ENCODE results near the gene ZNF672. TPM values are rescaled to one million over a fixed set of nuclear protein-coding genes. Genes with fewer than 3 reads are reported as not detected.
A peak's percentile ranks its signal among the peaks of the same experiment; 100 is the strongest.

Gene ZNF672
- total RNA-seq, 1 donor from 2014 or later: 20.6 TPM

DNA sequence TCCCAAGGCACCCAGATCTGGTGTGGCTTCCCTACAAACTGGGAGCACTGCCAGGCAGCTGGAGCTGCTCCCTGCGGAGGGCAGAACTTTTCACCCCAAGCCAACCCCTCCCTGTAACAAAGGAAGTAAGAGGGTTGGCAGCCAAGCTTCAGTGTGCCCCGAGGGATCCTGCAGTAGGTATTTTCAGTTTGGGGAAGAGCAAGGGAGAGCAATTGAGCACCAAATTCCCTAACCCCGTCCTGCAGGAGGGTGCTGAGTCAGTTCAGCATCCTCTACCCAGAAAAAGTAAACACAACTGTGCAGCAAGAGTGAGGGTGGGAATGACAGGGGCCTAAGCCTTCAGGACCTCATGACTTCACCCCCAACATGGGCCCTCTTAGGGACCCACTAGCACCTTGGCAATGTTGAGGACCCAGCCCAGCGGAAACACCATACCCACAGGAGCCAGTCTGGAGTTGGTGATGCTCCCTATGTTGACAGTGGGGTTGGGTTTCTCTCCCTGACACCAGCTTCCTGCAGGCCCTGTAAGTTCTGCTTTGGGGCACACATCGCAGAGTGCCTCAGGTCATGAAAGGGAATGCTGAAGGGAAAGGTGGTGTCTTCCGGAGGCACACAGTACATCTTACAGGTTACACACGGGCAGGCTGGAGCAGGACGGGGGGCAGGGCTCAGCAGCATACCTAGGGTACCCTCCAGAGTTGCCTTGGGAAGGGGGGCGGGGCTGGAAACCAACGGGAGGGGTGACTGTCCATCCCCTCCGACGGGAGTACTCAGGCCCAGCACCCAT, 27.1 kb upstream of the ZNF672 start:
- Mint-ChIP-seq H3K36me3 (ENCODE audit: low read depth, unreplicated experiment) (peaks cover 38% of the 10 kb centered on the region), H3K4me1 (ENCODE audit: low read depth, unreplicated experiment) (no peaks in the 10 kb centered on the region), H3K4me3 (ENCODE audit: unreplicated experiment) (no peak overlapping the region), H3K27me3 (ENCODE audit: low read depth, unreplicated experiment) (peaks cover 3% of the 10 kb centered on the region), H3K9me3 (ENCODE audit: unreplicated experiment) (peaks cover 2% of the 10 kb centered on the region), H3K27ac (ENCODE audit: unreplicated experiment) (peak overlapping the region; percentile 44)
- no peak overlapping the region for H3K27ac ChIP-seq (ENCODE audit: low read depth, low read length)
- H3K4me1 ChIP-seq (ENCODE audit: insufficient read depth, low read length): peaks cover 3% of the 10 kb centered on the region
- DNase-seq (ENCODE audit: low read depth): no peak
- H3K36me3 ChIP-seq (ENCODE audit: insufficient read depth, low read length): peaks cover 31% of the 10 kb centered on the region
- TF ChIP-seq EZH2 (IDR thresholded peaks at IDR 0.05; ENCODE audit: insufficient read depth, low read length) (no peak), CTCF (IDR thresholded peaks at IDR 0.05; ENCODE audit: insufficient read depth, low read depth, low read length) (no peak)
- no peaks in the 10 kb centered on the region for H3K9me3 ChIP-seq (ENCODE audit: insufficient read depth, low read depth, low read length)
- H3K27me3 ChIP-seq (ENCODE audit: insufficient read depth, low read length): no peaks in the 10 kb centered on the region
- no peak overlapping the region for H3K4me3 ChIP-seq (ENCODE audit: insufficient read depth, low read depth, low read length)
- FAIRE-seq: no peak
- no peak overlapping the region for H2AFZ ChIP-seq (ENCODE audit: low read depth, low read length)
- H4K20me1 ChIP-seq (ENCODE audit: insufficient read depth, low read length): peaks cover 46% of the 10 kb centered on the region
- H3K79me2 ChIP-seq (ENCODE audit: insufficient read depth, low read length): peaks cover 6% of the 10 kb centered on the region
- H3K4me2 ChIP-seq (ENCODE audit: low read length): no peak overlapping the region
- H3K9ac ChIP-seq (ENCODE audit: low read length): no peak overlapping the region

DNA sequence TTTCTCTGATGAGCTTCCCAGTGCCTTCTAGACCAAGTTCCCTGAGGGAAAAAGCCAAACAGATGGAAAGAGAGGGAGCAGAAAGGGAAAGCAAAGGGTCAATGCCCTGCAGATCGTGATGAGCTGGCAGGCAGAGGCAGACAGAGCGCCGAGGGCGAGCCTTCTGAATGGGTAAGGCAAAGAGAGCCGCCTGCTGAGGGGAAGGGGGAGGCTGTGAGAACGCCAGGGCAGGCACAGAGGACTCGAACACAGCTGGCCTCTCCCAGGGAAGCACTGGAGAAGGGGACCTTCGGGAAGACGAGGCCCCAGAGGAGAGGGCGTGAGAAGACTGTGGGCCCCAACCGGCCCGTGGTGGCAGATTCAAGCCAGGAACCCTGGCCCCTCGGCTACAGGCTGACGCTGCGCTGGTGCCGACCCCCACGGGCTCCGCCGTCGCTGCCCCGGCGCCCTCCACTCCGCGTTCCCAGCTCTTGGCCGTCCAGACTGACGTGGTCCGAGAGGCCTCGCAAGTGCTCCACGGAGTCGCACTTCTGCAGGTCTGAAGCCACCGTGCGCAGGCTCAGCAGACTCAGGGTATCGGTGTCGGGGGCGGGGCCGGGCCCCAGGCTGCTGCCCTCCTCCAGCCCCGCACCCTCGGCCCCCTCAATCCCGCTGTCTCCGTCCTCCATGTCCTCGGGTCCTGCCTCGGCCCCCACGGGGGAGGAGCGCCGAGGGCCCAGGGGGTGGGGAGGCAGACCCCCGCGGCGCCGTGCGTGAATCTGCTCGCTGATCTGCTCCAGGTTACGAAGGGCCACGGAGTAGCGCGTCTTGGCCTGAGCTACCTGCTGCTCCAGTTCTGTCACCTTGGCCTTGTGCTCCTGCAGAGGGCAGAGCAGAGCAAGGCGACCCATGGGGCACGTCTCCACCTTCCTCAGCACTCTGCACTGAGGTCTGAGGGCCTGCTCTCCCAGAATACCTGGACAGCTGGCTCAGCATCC, 26.2 kb upstream of the ZNF672 start:
- peaks cover 11% of the 10 kb centered on the region for H3K79me2 ChIP-seq (ENCODE audit: insufficient read depth, low read length)
- H3K36me3 Mint-ChIP-seq (ENCODE audit: low read depth, unreplicated experiment): peaks cover 40% of the 10 kb centered on the region
- H2AFZ ChIP-seq (ENCODE audit: low read depth, low read length): no peak overlapping the region
- peaks cover 3% of the 10 kb centered on the region for H3K4me1 ChIP-seq (ENCODE audit: insufficient read depth, low read length)
- H3K4me3 ChIP-seq (ENCODE audit: insufficient read depth, low read depth, low read length): no peak overlapping the region
- peaks cover 54% of the 10 kb centered on the region for H4K20me1 ChIP-seq (ENCODE audit: insufficient read depth, low read length)
- H3K36me3 ChIP-seq (ENCODE audit: insufficient read depth, low read length): peaks cover 38% of the 10 kb centered on the region
- H3K27me3 Mint-ChIP-seq (ENCODE audit: low read depth, unreplicated experiment): no peaks in the 10 kb centered on the region
- no peaks in the 10 kb centered on the region for H3K4me1 Mint-ChIP-seq (ENCODE audit: low read depth, unreplicated experiment)
- H3K9me3 ChIP-seq (ENCODE audit: insufficient read depth, low read depth, low read length): no peaks in the 10 kb centered on the region
- peaks cover 2% of the 10 kb centered on the region for H3K9me3 Mint-ChIP-seq (ENCODE audit: unreplicated experiment)
- FAIRE-seq (no peak), DNase-seq (ENCODE audit: low read depth) (no peak)
- no peak overlapping the region for H3K4me3 Mint-ChIP-seq (ENCODE audit: unreplicated experiment)
- no peaks in the 10 kb centered on the region for H3K27me3 ChIP-seq (ENCODE audit: insufficient read depth, low read length)
- H3K4me2 ChIP-seq (ENCODE audit: low read length): no peak overlapping the region
- no peak overlapping the region for H3K27ac Mint-ChIP-seq (ENCODE audit: unreplicated experiment)
- H3K9ac ChIP-seq (ENCODE audit: low read length): no peak overlapping the region
- TF ChIP-seq EZH2 (IDR thresholded peaks at IDR 0.05; ENCODE audit: insufficient read depth, low read length) (no peak), CTCF (IDR thresholded peaks at IDR 0.05; ENCODE audit: insufficient read depth, low read depth, low read length) (no peak)
- H3K27ac ChIP-seq (ENCODE audit: low read depth, low read length): no peak overlapping the region

Measured in astrocyte (in vitro differentiated cells and primary cell).